Measurements from ENCODE around the gene SIM1.

Gene SIM1, protein sequence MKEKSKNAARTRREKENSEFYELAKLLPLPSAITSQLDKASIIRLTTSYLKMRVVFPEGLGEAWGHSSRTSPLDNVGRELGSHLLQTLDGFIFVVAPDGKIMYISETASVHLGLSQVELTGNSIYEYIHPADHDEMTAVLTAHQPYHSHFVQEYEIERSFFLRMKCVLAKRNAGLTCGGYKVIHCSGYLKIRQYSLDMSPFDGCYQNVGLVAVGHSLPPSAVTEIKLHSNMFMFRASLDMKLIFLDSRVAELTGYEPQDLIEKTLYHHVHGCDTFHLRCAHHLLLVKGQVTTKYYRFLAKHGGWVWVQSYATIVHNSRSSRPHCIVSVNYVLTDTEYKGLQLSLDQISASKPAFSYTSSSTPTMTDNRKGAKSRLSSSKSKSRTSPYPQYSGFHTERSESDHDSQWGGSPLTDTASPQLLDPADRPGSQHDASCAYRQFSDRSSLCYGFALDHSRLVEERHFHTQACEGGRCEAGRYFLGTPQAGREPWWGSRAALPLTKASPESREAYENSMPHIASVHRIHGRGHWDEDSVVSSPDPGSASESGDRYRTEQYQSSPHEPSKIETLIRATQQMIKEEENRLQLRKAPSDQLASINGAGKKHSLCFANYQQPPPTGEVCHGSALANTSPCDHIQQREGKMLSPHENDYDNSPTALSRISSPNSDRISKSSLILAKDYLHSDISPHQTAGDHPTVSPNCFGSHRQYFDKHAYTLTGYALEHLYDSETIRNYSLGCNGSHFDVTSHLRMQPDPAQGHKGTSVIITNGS

DNA sequence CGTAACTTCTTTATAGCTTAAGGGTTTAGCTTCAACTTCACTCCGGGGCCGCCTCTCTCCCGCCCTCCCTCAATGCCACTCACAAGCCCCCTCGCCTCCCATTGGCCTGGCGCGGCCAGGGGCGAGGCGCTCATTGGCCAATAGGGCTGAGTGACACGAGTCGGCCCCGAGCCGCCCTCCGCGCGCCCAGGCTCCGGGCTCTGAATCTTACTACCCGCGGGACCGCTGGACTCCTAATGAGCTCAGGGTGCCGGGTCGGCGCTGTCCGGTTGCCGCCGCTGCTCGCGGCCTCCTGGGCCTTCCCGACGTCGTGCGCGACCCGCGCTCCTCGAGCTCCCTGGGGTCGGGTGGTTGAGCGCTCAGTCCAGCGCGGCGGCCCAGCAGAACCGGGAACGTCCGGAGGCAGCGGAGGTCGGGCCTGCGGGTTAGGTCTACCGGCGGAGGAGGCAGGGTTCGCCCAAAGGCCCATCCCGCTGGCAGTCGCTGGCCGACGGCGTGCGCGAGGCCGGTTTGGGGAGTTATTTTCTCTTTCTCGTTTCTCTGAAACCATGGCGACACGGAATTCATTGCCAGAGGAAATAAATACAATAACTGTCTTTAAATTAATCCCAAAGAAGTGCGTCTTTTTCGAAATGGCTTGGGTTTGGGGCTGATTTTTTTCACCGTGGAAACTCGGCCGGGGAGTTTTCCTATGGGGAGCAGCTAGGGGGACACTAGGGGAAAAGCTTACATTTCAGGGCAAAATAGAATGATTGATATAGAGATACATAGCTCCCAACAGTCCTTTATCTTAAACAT, at the start of gene SIM1:
Gene SIM1, minus strand, starts transcription at position 19 of the 798 bp plus-strand sequence. CDS start 1,453 bp downstream, outside the sequence.
- peak in 9 of 56 donors; percentile 1 to 27 (median 7) for DNase-seq

DNA sequence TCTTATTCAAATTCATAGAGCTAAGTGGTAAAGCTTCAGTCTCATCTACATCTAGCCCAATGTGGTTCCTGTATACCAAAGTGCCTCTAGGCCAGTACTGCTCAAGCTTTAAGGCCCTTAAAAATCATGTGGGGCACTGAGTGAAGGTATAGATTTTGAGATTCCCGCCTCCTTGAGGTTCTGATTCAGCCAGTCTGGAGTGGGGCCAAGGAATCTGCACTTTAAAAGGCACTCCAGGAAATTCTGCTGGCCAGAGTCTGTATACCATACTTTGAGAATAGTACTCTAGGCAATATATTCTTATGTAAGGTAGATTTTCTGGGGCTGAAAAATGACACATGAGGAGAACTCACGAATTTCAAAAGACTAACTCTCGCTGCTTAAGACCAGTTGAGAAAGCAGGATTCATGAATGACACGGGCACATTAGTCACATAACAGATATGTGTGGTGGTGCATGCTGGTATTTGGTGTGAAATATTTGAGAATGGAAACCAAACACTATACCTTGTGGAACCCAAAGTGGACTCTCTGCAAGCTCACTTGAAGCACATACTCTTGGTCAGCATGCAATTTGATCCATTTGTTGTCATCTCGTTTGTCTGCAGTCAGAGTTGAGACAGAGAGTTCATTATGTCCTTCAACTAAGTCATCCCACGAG, 47.6 kb upstream of the SIM1 start:
- no peak for DNase-seq

DNA sequence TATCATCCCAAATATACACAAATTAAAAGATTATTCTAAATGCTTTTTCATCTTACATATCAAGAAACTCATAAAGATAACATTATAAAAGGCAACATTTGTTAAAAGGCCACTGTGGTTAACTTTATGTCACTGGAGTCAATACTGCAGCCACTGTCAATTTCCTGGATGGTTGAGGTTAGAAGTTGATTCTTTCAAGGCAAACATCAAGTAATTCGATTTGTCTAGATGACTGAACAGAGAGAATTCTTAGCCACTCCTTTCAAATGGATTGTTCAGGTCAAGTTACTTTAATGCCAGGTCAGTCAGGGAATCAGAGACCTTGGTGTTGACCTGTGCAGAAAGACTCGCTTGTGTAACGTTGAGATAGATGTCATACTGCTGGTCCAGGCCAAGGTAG, 44.4 kb upstream of the SIM1 start:
- no peak for DNase-seq

DNA sequence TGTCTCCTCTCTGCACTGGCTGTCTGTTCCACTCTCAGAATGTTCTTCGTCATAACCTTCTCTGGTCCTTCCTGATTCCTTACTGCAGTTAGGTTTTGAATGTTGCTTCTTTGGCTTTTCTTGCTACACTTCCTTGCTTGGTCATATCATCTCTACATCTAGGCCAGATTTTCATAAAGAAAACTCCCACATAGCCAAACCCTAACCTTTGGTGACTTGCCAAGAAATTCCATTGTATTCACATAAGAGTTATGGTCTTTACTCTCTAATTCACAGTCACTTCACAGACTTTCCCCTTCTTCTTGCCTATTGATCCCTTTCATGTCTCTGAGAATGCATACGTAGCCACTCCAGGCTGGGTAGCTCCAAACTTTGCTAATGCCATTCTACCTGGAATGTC, 41.9 kb upstream of the SIM1 start:
- no peak for DNase-seq

DNA sequence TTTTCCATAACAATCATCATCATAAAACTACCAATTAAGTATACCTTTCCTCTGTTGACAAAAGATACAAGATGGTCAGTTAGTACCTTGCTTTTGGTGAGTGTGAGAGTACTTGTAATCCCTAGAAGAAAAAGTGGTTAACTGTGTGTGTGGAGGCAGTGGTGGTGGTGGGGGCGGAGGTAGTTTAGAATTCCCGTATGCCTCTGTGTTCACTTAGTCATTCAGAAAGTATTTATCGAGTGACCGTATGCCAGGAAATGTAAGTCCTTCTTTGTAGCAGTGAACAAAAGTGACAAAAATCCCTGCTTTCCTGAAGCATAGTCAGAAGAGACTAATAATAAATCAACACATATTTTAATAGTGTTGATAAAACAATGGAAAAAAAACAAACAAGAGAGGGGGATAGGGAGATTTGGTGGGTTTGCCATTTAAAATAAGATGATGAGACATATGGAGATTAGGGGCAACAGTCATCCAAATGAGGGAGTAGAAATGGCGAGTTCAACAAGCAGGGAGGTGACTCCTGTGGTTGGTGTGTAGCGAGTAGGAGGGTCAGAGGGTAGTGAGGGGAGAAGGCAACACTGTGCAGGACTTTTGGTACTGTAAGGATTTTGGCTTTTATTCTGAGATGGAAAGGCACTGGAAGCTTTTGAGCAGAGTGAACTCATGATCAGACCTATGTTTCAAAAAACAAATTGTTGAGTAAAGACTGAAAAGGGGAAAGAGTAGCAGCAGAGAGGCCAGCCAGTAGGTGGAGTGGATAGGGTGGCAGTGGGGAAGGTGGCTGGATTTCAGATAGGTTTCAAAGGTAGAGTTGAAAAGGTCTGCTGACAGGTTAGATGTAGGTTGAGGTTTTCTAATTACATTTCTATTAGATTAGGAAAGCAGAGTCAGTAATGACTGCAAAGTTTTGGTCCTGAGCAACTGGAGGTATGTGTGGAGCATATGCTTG, 40.3 kb upstream of the SIM1 start:
- DNase-seq, result no peak

DNA sequence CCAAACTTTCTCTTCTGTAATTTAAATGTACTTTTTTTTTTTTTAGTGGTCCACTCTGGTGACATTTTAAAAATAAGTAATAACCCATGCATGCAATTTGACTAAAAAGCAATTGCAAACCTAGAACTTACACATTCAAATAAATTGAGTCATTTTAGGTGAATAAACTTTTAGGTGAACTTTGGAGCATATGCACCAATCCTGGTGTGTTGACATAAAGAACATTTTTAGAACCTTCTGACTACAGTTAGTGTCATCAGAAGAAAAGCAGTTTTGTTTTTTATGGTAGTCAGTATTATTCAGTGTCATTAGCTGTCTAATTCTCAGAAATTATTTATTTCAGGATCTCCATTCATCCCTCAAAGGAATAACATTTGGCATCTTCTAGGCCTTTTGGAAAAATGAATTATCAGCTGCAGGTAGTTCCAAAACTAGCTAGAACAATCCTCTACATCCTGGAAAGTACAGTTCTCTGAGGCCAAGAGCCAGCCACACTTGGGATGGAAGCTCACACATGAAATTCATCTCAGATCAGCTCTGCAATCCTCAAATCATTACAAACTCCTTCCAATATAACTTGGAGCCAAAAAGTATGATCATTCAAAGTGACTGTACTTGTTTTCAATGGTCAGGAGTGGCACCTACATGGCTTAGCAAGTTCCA, 38.5 kb upstream of the SIM1 start:
- no peak for DNase-seq

DNA sequence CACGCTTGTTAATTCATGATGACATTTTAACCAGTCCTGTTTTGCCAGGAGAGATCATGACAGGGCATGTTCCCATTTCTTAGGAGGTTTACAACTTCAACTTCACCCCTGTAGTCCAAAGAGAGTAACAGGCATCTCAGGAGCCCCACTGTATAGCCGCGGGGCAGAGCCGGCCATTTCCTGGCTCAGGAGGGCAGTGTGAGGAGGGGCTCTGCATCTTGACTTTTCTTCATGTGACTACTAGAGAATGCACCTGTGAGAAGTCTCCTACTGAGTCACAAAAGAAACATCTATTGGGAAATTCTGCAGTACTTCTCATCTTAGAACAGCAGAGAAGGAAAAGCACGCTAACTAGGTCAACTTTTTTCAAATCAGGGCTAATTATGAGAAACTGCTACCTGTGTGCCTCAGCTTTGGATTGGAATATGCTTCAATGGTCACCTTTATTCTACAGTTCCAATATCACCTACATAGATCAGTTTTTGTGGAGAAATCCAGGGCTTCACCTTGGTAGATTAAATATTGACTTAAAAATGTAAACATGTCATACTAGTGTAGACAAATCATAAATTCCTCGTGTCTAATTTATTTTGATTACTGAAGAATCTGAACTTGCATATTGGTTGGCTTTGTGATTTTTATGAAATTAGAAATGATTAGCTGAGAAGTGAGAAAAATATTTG, 28.6 kb upstream of the SIM1 start:
- no peak for DNase-seq

DNA sequence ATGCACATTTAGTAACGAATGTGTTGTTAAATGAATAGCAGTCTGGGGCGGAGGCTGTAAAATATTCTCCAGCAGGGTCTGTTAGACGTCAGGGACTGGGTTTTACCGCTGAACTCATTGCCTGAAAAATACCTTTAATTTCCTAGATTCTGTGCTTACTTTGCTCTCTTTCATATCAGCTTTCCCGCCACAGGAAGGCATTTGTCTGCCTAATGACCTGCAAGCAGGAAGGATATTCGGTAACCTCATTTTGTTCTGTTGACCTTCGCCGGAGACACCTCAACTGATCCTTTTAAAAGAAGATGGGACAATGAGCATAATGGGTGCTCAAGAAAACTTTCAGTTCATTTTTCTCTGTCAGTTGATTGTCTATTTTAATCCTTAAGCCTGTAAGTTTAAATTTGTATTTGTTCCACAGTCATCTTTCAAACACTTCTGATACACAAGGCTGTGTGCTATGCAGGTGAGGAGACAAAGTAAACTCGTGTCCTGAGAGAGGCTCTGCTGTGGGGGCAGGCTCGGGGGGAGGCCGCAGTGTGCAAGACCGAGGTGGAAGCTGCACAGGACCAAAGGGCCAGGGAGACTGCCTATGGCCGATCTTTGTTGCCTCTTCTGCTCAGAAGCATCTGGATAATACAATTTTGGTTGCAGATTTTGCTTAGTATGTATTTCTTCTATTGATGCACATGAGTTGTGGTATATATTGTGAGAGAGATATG, 27.4 kb upstream of the SIM1 start:
- no peak for DNase-seq

DNA sequence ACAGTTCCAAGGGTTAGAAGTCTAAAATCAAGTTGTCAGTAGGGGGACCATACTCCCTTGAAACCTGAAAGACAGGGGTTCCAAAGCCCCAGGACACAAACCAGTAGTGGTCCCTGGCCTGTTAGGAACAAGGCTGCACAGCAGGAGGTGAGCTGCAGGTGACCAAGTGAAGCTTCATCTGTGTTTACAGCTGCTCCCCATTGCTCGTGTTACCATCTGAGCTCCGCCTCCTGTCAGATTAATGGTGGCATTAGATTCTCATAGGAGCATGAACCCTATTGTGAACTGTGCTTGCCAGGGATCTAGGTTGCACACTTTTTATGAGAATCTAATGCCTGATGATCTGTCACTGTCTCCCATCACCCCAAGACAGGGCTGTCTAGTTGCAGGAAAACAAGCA, 25.3 kb upstream of the SIM1 start:
- no peak for DNase-seq

DNA sequence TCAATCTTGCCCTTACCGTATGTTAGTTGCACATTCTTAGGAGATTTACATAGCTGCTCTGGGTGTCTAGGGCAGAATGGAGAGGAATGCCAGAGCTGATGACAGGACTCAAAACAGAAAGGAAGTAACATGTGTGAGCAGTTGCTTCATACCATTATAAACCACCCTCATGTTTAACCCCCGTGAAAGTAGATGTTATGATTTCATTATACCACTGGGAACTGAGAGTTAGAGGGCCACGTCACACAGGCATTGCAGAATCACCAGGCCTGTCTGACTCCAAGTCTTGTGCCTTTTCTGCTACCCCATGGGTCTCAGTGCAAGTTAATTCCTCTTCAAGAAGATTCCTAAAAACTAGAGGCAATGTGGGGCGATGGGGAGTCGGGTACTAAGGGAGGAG, 23.5 kb upstream of the SIM1 start:
- no peak for DNase-seq

DNA sequence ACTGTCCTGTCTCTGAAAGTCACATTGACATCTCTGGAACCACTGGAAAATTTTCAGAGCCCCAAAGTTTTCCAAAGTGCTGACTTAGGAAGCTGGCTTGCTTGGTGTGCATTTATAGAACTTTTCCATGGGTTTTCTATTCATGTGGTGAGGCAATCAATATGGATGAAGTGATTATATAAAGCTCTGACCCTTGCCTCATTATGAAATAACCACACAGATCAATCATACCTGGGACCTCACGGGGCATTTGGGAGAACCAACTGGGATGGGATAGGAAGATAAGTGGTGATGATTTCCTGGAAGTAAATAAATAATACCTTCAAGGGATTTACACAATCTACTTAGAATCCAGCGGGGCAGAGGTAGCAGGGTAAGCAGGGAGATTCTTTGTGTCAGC, 22.9 kb upstream of the SIM1 start:
- DNase-seq, result no peak

DNA sequence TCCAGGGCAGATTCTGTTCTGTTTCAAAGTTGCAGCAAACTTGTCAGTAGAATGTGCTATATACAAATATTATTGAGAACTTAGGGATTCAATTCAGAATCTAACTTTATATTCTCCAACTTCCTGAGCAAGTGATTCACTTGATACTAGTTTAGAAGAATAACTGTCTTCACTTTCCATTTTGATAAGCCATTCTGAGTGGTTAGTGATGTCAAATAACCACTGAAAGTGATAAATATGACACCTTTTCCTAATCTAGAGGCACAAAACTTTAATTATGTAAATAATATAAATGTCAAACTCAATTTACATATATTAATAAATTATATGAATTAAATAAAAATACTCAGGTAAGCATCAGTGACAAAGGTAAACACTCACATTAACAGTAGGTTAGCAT, 20.5 kb upstream of the SIM1 start:
- DNase-seq, result no peak

DNA sequence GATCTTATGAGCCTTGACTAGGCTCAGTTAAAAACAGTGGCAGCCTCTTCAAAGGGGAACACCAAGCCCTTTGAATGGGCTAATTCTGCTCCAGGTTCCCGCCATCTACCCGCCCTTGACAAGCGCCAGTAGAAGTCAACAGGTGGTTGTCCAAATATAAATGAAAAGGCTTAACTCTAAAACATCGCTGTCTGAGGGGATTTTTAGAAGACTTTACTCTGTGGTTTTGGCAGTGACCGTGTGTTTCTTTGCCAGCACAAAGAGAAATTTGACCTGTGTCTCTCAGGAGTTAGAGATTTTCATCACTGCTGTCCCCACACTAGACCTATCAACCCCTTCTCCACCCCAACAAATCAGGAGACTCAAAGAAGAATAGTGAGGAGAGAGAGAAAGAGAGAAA, 19.8 kb upstream of the SIM1 start:
- DNase-seq, result no peak

DNA sequence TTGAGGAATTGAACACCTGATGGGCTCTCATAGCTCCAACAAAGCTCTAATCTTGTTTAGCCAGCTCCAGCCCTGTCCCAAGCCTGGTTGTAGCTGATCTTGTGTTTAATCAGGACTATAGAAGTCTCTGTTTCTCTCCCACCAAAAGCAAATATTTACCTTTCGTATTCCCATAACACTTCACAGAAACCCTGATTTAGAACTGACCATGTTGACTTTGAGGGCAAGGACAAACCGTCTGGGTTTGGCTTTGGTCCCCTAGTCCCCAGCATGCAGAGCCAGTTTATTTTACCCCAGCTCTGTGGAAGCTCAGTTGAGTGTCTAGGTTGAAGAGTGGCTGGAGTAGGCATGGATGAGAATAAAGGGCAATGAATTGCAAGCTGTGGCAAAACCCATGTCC, 18.0 kb upstream of the SIM1 start:
- DNase-seq, result no peak

DNA sequence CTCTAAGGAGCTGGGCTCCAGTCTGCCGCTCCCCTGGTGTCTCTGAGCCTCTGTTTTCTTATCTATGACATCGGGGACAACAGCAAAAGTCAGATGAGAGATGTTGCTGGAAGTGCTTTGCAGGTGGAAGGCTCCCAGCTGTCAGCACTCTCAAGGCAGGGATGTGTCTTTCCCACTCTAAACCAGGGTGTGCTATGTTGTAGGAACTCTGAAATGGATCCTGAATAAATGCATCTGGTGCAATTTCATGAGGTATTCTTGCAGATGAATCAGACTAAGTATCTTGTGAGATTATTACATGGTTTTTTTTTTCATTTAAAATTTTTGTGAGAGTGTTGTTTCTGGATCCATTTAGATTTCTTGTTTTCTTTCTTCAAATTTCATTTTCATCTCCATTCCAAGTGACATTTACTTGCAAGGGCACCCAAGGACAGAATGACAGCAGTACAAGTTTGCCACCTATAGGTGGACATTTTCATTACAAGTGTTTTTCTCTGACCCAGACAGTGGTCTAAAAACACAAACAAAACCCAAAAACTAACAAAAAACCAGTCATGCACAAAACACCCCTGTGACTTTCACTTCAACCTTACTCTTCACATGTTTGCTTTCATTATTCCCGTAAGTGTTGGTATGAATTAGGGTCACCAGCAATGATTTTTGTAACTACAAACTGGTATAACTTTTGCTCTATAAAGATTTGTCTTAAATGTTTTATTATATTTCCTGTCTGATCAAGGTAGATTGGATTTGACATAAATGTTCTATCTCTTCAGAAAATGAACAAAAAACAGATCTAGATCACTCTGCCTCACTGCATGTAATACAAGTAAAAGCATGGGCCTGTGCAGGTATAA, 14.7 kb upstream of the SIM1 start:
- no peak for DNase-seq

DNA sequence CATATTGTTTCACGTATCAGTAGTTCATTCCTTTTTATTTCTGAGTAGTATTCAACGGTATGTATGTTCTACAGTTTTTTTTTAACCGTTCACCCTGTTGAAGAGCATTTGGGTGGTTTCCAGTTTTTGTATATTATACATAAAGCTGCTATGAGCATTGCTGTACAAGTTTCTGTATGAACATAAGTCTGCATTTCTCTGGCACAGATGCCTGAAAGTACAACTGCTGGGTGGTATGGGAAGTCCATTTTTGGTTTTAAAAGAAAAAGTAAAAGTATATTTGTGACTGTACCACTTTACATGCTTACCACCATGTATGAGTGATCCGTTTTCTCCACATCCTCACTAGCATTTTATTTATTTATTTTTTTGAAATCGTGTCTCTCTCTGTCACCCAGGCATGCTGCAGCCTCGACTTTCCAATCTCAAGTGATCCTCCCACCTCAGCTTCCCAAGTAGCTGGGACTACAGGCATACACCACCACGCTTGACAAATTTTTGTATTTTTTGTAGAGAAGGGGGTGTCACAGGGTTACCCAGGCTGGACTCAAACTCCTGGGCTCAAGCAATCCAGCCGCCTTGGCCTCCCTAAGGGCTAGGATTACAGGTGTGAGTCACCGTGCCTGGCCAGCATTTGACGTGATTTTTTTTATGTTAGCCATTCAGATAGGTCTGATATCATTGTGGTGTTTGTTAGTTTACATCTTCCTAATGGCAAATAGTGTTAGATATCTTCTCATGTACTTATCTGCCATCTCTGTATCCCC, 11.0 kb upstream of the SIM1 start:
- no peak for DNase-seq

DNA sequence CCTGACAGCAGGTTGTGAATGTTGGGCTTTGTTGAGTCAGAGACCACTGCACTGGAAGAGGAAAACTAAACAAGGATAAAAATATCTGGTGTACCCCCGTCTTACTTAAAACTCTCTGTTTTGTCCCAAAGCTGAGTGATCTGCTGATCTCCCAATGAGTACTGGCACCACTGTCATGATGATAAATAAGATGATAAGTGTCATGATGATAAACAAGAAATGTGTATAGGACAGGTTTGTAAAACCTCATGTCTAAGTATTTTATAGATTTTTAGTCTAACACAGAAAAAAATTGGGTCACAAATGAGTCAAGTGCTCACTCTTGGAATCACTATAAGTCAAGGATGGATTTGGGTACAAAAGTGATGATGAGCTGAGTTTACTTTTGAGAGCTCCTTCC, 8.5 kb upstream of the SIM1 start:
- no peak for DNase-seq
